ENCODE results near the gene MAPK4. TPM values are rescaled to one million over a fixed set of nuclear protein-coding genes. Genes with fewer than 3 reads are reported as not detected.

MAPK4 gene
- total and polyA plus RNA-seq, 2 of the 4 experiments (the other 2 are of a cell fraction) = not detected

- H3K56ac ChIP-seq (ENCODE audit: extremely low read depth, insufficient read depth, low read length) = no peak overlapping the region
- H3K9me1 ChIP-seq (ENCODE audit: insufficient read depth, low read length) = no peaks in the 10 kb centered on the region
- H3K27me3 ChIP-seq (ENCODE audit: control insufficient read depth, insufficient read depth, low read length) = no peaks in the 10 kb centered on the region
- H3K9me3 ChIP-seq (ENCODE audit: control insufficient read depth, insufficient read depth, low read length) = no peaks in the 10 kb centered on the region
- intact Hi-C loops (cut with micrococcal nuclease) = no loop called here
- no peaks in the 10 kb centered on the region for H4K20me1 ChIP-seq (ENCODE audit: insufficient read depth, low read length)
- no peak overlapping the region for H3K9ac ChIP-seq (ENCODE audit: low read depth, low read length)
- no peak overlapping the region for H4K91ac ChIP-seq (ENCODE audit: insufficient read depth, low read depth, low read length)
- no peak overlapping the region for H3K23ac ChIP-seq (ENCODE audit: low read depth, low read length)
- no peak overlapping the region for H3K4me2 ChIP-seq (ENCODE audit: low read depth, low read length)
- POLR2A ChIA-PET (ENCODE audit: unreplicated experiment) = no interaction called here
- H3K79me1 ChIP-seq (ENCODE audit: low read depth in 1 of 2, low read length in 2 of 2) = no peaks in the 10 kb centered on the region
- H2BK5ac ChIP-seq (ENCODE audit: low read depth, low read length, poor library complexity, severe bottlenecking) = no peak overlapping the region
- H2BK20ac ChIP-seq (ENCODE audit: low read depth, low read length) = no peak overlapping the region
- no peak overlapping the region for H4K8ac ChIP-seq (ENCODE audit: low read depth in 2 of 2, low read length in 2 of 2)
- WGBS, 2 experiments (ENCODE audit: extremely low coverage in 2 of 2, insufficient read length in 1 of 2) = 86% methylated on average over 1 of the region's 4 CpGs; no CpG with 5 or more reads in 1 of the 2 experiments
- H4K5ac ChIP-seq (ENCODE audit: low read depth, low read length) = no peak overlapping the region
- no peak overlapping the region for H2BK15ac ChIP-seq (ENCODE audit: low read depth, low read length)
- no peak overlapping the region for H3K18ac ChIP-seq (ENCODE audit: low read depth, low read length)
- CTCF ChIA-PET = no interaction called here
- ATAC-seq (ENCODE audit: low read depth) (no peak), DNase-seq (no peak)
- H3K4ac ChIP-seq (ENCODE audit: low read depth, low read length) = no peak overlapping the region
- TF ChIP-seq RFX5 (IDR thresholded peaks at IDR 0.05; ENCODE audit: low read depth, low read length) (no peak), MAZ (IDR thresholded peaks at IDR 0.05; ENCODE audit: borderline replicate concordance, low read depth, low read length) (no peak), CHD1 (IDR thresholded peaks at IDR 0.05; ENCODE audit: low read depth, low read length) (no peak), POLR2A (IDR thresholded peaks at IDR 0.05; ENCODE audit: low read depth, low read length) (no peak), NFE2L2 (IDR thresholded peaks at IDR 0.05; ENCODE audit: low read depth, low read length) (no peak), ELK1 (IDR thresholded peaks at IDR 0.05; ENCODE audit: borderline replicate concordance, low read depth, low read length) (no peak), MXI1 (IDR thresholded peaks at IDR 0.05; ENCODE audit: borderline replicate concordance, low read depth, low read length) (no peak), BHLHE40 (IDR thresholded peaks at IDR 0.05; ENCODE audit: low read depth, low read length) (no peak), FOS (IDR thresholded peaks at IDR 0.05; ENCODE audit: low read depth, low read length) (no peak), CEBPB (IDR thresholded peaks at IDR 0.05; ENCODE audit: low read depth, low read length) (no peak), RAD21 (IDR thresholded peaks at IDR 0.05; ENCODE audit: low read length) (no peak), RCOR1 (IDR thresholded peaks at IDR 0.05; ENCODE audit: insufficient replicate concordance, low read length) (no peak), USF2 (IDR thresholded peaks at IDR 0.05; ENCODE audit: low read depth, low read length) (no peak), SMC3 (IDR thresholded peaks at IDR 0.05; ENCODE audit: low read depth, low read length) (no peak)
- in situ Hi-C loops (cut with MboI; ENCODE audit: low sequenced_read_pairs) = no loop called here
- no peak overlapping the region for H2AK5ac ChIP-seq (ENCODE audit: low read depth, low read length)
- no peak overlapping the region for H2AK9ac ChIP-seq (replicated peaks; ENCODE audit: low read depth, low read length, poor library complexity)
- no peak overlapping the region for H3K14ac ChIP-seq (replicated peaks; ENCODE audit: low read depth, low read length)
- dilution Hi-C loops (cut with HindIII; ENCODE audit: low sequenced_read_pairs, unreplicated experiment) = no loop called here
- no peak overlapping the region for H3K4me3 ChIP-seq (ENCODE audit: insufficient read depth, low read depth, low read length)
- H3K4me1 ChIP-seq (ENCODE audit: control insufficient read depth, insufficient read depth, low read length) = no peaks in the 10 kb centered on the region
- BruUV-seq (replicated peaks) = no TSS peak
- H3K27ac ChIP-seq (ENCODE audit: insufficient read depth, low read length) = no peak overlapping the region
- H3K36me3 ChIP-seq (ENCODE audit: control insufficient read depth, insufficient read depth, low read length) = no peaks in the 10 kb centered on the region
- no peak overlapping the region for H2BK120ac ChIP-seq (ENCODE audit: low read depth, low read length)
- no peak overlapping the region for H2AFZ ChIP-seq (replicated peaks; ENCODE audit: low read length, poor library complexity)
These were observed 161.7 kb downstream of the MAPK4 start for GRCh38 chr18:50721451-50722120.
